Jurkat, Clone E6-1 (cell line): ENCODE data around the gene CDH2. TPM values are rescaled to one million over a fixed set of nuclear protein-coding genes. Genes with fewer than 3 reads are reported as not detected.

Experiments
- DNase-seq: peaks from one replicate; pipeline ENCODE4 v3.0.0-alpha.2; 2011; ENCODE audit warnings: low read depth, low spot score
- H3K4me3 ChIP-seq: 2 replicates; pipeline ENCODE4 v1.5.1; 2011; ENCODE audit warnings: mild to moderate bottlenecking, low read length, control low read depth, moderate library complexity
- polyA plus RNA-seq: library from polyadenylated mRNA; unstranded; fragments of >200 nt; gene quantifications from one replicate; pipeline ENCODE4 v1.2.1, GENCODE V29; 2012; ENCODE audit warnings: missing spikeins; ENCODE audit not compliant: insufficient read length, insufficient read depth

The CDH2 gene
- 12.9 TPM for polyA plus RNA-seq

DNA sequence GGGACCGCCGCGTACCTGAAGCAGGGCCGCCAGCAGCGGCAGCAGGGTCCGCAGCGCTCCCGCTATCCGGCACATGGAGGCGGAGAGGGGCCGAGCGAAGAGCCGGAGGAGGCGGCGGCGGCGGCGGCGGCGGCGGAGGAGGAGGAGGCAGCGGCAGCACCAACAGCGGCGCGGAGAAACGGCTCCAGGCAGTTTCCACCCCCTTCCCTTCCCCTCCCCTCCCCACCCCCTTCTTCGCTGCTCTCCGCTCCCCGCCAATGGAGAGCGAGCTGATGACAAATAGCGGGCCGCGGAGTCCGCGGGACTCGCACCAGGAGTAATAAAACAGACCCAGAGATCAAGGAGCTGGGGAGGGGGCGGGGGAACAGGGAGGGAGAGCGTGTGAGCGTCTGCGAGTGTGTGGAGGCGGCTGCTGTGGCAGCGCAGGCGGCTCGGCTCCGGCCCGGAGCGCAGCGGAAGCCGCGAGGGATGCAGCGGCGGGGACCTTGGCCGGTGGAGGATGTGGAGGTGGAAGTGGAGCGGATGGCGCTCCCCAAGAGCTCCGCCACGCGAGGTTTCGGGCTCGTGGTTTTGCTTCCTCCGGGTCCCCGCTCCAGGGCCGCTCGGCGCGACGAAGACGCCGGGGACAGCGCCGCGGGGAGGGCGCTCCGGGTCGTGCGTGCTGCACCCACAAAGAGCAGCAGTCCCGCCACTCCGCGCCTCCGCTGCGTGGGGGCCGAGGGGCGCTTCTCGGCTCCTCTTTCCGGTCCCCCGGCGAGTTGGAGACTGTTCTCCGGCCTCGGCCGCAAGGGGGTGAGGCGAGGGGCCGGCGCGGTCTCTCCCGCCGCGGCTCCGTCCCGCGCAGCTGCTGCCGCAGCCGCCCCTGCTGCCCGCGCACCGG is at the start of gene CDH2:
Gene CDH2 (minus strand): TSS at position 183 of the 880 bp plus-strand sequence. CDS start 108 bp downstream, at position 75.
- DNase-seq = peak; percentile 79
- H3K4me3 ChIP-seq = peak within 1 kb of the TSS; percentile 68

GRCh38 chr18:28212060-28212459 is 35.1 kb upstream of the CDH2 start:
- DNase-seq = no peak
- H3K4me3 ChIP-seq = no peak overlapping the region

DNA sequence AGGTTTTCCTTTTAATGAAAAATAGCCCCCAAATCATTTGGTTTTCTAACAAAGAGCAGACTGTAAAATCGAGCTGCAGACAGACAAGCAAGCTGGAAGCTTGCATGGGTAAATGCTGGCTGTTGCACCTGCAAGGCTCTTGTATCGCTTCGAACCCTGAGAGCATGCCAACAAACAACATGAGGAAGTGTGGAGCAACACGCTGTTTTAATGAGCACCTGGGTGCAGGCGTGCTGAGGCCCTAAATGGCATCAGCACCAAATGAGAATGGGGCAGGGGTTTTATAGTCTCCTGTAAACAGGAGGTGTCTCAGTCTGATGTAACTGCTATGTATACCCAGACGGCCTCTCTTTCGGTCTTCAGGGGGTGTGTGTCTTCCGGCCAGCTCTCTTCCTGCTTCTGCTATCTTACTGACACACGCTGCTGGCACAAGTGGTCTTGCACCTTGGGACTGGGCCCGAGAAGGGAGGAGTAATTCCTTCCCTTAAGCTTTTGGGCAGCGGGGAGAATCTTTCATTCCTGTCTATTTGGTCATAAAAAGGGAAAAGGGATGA is 31.9 kb upstream of the CDH2 start:
- no peak overlapping the region for H3K4me3 ChIP-seq

GRCh38 chr18:28208268-28208667 is 31.3 kb upstream of the CDH2 start:
- no peak for DNase-seq
- no peak overlapping the region for H3K4me3 ChIP-seq

More for the DNA sequence above, 31.9 kb upstream of the CDH2 start:
- DNase-seq = no peak

- H3K4me3 ChIP-seq = no peak overlapping the region
- DNase-seq = no peak
Measured at GRCh38 chr18:28204154-28204553, 27.2 kb upstream of the CDH2 start.

DNA sequence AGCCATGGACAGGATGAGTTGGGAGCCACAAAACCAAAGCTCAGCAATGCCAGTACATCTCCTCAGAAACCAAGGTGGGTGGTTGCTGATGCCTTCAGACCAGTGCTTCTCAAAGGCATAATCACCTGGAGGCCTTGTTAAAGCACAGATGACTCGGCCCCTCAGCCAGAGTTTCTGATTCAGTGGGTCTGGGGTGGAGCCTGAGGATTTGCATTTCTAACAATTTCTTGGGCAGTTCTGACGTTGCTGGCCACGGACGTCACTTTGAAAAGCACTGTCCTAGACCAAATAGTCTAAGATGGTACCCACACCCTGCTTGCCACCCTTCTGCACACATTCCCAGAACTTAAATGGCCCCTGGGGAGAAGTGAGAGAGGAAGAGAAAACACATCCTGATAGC is 24.1 kb upstream of the CDH2 start:
- DNase-seq = no peak
- H3K4me3 ChIP-seq = no peak overlapping the region

- no peak overlapping the region for H3K4me3 ChIP-seq
- DNase-seq = no peak
Measured at GRCh38 chr18:28198620-28199019, 21.7 kb upstream of the CDH2 start.

GRCh38 chr18:28193177-28193778 is 16.3 kb upstream of the CDH2 start:
- DNase-seq = no peak
- H3K4me3 ChIP-seq = no peak overlapping the region

GRCh38 chr18:28189400-28190239 is 12.7 kb upstream of the CDH2 start:
- no peak overlapping the region for H3K4me3 ChIP-seq
- peak; percentile 68 for DNase-seq

- DNase-seq = no peak
- H3K4me3 ChIP-seq = no peak overlapping the region
Measured at GRCh38 chr18:28185121-28185520, 8.2 kb upstream of the CDH2 start.

DNA sequence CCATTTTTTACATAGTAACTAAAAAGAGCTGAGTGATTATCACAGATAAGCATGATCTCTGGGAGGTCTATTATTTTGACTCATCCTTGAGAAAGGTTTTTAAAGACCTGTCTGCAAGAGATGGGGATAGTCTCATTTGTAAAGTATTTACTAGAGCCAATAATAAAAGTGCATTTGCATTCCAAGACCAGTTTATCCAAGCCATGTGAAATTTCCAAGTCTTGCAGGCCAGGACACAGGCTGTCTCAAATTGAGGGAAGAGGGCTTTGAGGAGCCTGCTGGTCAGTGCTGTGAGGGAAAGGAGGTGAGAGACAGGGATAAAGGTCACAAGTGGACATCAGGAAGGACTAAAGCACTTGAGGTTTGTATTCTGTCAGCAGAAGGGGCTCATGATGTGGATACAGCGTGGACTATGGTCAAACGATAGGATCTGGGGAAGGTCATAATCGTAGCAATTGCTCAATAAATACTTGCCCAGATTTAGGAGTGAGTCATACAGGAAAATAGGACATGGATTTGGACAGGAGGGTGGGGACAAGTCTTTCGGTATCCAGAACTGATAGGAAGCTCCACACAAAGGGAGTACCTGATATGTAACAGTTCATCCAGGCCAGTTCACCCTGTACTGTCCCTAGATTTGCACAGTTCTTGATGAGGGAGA is 6.6 kb upstream of the CDH2 start:
- no peak for DNase-seq
- H3K4me3 ChIP-seq = no peak overlapping the region

DNA sequence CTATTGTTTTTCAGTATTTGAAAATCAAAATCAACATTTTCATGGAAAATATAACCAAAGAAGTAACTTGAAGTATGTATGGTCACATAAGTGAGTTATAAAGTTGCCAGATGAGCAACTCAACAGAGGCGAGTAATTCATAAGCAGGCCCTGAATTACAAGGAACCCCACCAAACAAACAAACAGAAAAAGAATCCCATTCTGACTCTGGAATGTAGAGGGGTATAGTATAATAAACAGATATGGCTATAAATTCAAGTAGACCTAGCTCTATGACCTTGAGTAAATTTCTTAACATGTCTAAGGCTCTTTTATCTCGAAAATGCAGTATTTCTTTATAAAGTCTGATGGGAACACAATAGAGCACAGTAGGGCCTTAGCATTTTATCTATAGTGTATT is 4.7 kb upstream of the CDH2 start:
- no peak for DNase-seq
- no peak overlapping the region for H3K4me3 ChIP-seq

DNA sequence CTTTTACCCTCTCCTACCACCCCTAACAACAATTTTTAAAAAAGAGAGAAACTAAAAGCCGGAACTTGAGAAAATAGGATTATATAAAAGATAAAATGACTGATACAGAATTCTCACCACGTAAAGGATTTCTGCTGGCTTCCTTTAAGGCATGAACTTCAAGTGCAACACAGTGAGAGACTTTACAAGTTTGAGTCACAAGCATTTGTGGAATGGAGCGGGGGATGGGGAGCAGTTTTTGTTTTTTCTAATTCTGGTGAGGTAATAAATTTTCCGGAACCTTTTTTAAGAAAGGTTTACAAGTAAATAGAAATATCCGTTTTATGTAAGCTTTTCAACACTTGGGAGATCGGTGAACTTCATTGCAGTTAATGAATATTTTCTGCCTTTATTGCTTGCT is 1.8 kb upstream of the CDH2 start:
- no peak overlapping the region for H3K4me3 ChIP-seq
- DNase-seq = no peak

DNA sequence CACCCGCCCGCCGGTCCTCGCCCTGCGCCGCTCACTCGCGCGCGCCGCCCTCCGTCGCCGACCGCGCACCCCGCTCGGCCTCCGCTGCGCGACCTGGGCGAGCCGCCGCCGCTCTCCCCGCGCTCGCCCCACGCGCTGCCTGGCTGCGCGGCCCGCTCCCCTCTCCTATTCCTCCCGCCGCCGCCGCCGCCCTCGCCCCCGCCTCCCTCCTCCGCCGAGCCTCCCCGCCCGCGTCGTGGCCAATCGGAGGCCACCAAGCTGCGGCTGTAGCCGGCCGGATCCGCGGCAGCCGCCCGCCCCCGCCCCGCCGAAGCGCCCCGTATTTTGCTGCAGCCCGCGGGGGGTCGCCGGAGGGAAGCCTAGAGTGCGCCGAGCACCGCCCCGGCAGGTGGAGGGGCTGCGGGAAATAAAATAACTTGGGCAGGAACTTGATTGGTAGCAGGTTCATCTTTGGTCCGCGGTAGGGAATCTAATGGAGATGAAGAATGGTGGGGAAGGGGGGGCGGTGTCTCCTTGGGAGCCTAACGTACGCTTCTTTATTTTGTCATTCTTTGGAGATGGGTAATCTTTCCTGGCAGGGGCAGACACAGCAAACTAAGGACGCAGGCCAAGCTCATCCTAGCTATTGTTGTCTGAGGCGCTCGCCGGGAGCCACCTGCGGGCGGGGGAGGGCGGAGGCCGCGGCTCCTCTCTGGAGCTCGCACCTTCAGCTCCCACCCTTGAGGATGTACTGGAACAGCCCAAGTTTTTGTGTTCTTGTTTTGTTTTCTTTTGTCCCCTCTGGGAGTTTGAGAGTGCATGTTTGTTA is 1.1 kb upstream of the CDH2 start:
- peak; percentile 11 for DNase-seq
- peak overlapping the region; percentile 68 for H3K4me3 ChIP-seq

DNA sequence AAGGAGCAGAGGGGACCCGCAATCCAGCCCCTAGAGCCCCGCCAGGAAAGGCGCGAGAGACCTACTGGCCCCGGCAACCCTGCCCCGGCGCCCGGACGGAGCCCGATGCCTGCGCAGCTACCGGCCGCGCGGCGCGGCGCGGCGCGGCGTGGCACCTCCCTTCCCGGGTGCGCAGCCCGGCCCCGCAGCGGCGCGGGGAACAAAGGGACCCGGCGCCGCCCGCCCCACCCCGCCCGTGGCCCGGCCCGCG is 307 bp downstream of the CDH2 start:
- peak overlapping the region; percentile 68 for H3K4me3 ChIP-seq
- DNase-seq = no peak

DNA sequence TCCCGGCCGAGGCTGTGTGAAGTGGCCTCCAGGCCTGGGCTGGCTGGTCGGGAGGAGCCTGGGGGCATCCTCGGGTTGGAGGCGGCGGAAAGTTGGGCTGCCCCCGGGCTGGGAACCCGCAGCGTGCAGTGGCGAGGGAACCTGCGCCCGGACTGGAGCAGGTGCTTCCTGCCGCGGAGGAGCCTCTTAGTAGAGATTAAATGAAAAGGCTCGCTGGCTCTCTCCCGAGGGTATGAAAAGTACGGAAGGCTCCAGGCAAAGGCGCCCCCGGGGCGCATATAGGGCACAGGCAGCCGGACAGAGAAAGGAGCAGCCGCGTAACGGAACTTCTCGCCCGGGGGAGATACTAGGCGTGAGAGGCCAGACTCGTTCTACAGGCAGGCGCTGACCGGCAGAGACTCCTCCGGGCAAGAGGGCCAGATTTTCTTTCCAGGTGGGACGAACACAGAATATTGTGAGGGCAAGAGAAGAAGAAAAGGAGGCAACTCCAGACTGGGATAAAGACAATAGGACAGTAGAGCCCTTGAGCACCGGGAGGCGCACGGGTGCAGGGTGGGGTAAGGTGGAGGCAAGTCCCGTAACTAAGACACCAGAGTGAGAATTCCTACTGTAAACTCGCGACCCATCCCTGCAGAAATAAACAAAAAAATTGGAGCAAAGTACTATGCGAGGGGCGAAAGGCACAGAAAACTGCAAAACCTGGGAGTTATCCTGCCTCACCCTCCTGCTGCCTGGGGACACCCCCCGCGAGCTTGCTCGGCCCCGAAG is 816 bp downstream of the CDH2 start:
- H3K4me3 ChIP-seq = peak overlapping the region; percentile 68
- DNase-seq = no peak

- no peak for DNase-seq
- peak overlapping the region; percentile 68 for H3K4me3 ChIP-seq
Measured at GRCh38 chr18:28175150-28175929, 1.6 kb downstream of the CDH2 start.
